Measurements from ENCODE around the gene ZPLD1.

GRCh38 chr3:102444101-102444500, 9.3 kb downstream of the ZPLD1 start:
- no peak for TF ChIP-seq CTCF (IDR thresholded peaks at IDR 0.05)
- no peak for TF ChIP-seq ZFX (IDR thresholded peaks at IDR 0.05; ENCODE audit: borderline replicate concordance)
